GM12875 (cell line): ENCODE data around the gene PARD6B.

Source experiments
- H3K4me3 ChIP-seq: one replicate; pipeline ENCODE4 v1.5.1; 2011; ENCODE audit warnings: low read depth, low read length, control low read depth
- TF ChIP-seq, protein P1 (sequence below): IDR thresholded peaks from 2 replicates; pipeline ENCODE4 v1.5.1; 2011; ENCODE audit warnings: low read depth, mild to moderate bottlenecking, control low read depth, inconsistent platforms, low read length, moderate library complexity, borderline replicate concordance; ENCODE audit not compliant: insufficient read depth

Gene PARD6B

DNA sequence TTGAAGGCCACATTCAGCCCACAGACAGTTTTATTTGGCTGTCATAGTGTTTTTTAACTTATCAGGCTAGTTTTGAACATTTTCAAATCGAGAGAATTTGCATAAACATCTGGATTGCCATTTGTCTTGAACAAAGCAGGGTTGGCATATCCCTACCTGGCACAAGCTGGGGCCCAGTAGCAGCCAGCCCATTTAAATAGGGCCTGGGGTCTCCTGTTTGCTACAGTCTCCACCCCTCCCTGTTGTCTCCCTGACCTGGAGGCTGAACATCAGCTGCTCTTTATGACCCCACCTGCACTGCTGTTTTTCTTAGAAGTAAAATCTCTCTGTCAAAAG lies 73.9 kb downstream of the PARD6B start:
- H3K4me3 ChIP-seq: no peak overlapping the region
- TF ChIP-seq, protein P1, sequence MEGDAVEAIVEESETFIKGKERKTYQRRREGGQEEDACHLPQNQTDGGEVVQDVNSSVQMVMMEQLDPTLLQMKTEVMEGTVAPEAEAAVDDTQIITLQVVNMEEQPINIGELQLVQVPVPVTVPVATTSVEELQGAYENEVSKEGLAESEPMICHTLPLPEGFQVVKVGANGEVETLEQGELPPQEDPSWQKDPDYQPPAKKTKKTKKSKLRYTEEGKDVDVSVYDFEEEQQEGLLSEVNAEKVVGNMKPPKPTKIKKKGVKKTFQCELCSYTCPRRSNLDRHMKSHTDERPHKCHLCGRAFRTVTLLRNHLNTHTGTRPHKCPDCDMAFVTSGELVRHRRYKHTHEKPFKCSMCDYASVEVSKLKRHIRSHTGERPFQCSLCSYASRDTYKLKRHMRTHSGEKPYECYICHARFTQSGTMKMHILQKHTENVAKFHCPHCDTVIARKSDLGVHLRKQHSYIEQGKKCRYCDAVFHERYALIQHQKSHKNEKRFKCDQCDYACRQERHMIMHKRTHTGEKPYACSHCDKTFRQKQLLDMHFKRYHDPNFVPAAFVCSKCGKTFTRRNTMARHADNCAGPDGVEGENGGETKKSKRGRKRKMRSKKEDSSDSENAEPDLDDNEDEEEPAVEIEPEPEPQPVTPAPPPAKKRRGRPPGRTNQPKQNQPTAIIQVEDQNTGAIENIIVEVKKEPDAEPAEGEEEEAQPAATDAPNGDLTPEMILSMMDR: no peak

DNA sequence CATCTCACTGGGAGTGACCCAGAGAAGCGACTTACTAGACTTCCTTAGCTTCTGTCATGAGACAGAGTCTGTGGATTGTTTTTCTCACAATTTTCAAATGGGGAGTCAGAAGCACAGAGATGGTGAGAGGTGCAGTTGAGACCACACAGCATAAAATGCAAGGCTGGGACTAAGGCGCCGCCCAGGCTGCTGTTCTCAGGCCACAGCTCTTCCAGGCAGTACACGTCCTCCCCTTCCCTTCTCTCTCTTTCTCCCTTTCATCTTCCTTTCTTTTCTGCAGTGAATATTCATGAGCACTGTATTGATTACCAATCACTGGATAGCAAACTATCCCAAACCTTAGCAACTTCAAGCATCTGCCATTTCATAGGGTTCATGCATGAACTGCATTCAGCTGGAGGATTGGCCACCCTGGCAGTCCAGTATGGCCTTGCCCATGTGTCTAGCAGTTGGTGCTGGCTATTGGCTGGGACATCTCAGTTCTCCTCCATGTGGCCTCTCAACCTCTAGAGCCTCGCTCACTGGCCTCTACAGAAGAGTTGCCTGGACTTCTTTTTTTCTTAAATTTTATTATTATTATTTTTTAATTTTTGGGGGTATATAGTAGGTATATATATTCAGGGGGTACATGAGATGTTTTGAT lies 74.9 kb downstream of the PARD6B start:
- TF ChIP-seq, protein P1: no peak
- no peak overlapping the region for H3K4me3 ChIP-seq
